ENCODE measurements around the gene ROBO1. TPM values are rescaled to one million over a fixed set of nuclear protein-coding genes. Genes with fewer than 3 reads are reported as not detected.

Gene ROBO1
- 20.8 and 66.6 TPM in 2 replicates for total RNA-seq

DNA sequence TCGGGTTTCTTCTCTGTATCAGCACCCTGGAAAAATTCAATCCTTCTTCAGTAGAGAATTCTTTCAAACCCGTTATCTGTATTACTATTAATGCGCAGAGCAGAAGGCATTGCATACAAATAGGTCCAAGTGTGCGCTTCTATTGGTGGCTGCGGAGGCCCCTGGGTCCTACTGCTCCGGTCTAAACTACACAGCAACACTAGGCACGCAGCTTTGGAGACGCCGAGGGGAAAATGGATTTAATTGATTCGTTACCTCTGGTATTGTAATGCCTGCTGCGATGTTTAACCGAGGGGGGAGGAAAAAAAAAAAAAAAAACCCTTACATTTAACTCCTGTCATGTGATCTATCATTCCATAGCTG, at the start of gene ROBO1:
Gene ROBO1 (minus strand): TSS at position 94 of the 363 bp plus-strand sequence.
- Histone ChIP-seq H3K4me3 (ENCODE audit: low read depth, low read length) (no peak within 1 kb of the TSS), H3K36me3 (ENCODE audit: control insufficient read depth, insufficient read depth, low read length) (no peaks in the 10 kb centered on the region), H3K27me3 (ENCODE audit: control insufficient read depth, insufficient read depth, low read length) (peaks cover 17% of the 10 kb centered on the region)
- DNase-seq (ENCODE audit: low read depth), result no peak
- TF ChIP-seq, protein P1, sequence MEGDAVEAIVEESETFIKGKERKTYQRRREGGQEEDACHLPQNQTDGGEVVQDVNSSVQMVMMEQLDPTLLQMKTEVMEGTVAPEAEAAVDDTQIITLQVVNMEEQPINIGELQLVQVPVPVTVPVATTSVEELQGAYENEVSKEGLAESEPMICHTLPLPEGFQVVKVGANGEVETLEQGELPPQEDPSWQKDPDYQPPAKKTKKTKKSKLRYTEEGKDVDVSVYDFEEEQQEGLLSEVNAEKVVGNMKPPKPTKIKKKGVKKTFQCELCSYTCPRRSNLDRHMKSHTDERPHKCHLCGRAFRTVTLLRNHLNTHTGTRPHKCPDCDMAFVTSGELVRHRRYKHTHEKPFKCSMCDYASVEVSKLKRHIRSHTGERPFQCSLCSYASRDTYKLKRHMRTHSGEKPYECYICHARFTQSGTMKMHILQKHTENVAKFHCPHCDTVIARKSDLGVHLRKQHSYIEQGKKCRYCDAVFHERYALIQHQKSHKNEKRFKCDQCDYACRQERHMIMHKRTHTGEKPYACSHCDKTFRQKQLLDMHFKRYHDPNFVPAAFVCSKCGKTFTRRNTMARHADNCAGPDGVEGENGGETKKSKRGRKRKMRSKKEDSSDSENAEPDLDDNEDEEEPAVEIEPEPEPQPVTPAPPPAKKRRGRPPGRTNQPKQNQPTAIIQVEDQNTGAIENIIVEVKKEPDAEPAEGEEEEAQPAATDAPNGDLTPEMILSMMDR (IDR thresholded peaks at IDR 0.05; ENCODE audit: insufficient read depth, low read length, severe bottlenecking), result no peak
- FAIRE-seq, result no peak

DNA sequence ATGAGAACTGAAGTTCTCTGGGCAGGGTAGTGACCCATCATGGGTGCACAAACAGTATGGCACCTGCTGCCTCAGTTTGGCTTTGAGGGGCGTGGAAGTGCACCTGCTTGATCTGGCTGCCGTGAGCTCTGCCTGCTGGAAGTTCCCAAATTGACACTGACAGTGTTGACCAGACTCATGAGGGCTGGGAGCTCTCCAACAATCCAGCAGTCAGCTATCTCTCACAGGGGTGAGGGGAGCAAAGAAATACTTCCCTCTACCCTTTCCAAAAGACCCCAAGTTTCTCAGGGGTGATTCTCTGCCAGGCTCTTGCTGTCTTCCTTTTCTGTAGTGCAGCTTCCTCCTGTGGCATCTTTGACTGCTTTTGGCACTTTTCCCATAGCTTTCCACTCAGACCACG, 49.4 kb upstream of the ROBO1 start:
- DNase-seq (ENCODE audit: low read depth) (no peak), FAIRE-seq (peak; percentile 68)
- Histone ChIP-seq H3K27me3 (ENCODE audit: control insufficient read depth, insufficient read depth, low read length) (no peaks in the 10 kb centered on the region), H3K36me3 (ENCODE audit: control insufficient read depth, insufficient read depth, low read length) (no peaks in the 10 kb centered on the region), H3K4me3 (ENCODE audit: low read depth, low read length) (no peak overlapping the region)
- TF ChIP-seq, protein P1 (IDR thresholded peaks at IDR 0.05; ENCODE audit: insufficient read depth, low read length, severe bottlenecking), result no peak

DNA sequence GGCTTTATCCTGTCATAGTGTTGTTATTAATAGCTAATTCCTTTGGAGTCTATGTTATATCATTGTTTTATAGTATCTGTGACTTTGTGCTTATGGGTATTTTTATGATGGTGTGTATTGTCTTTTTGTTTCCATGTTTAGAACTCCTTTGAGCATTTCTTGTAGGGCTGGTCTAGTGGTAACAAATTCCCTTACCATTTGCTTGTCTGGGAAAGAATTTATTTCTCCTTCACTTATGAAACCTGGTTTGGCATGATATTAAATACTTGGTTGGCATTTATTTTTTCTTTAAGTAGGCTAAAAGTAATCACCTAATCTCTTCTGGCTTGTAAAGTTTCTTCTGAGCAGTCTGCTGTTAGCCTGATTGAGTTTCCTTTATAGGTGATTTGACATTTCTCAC, 47.7 kb upstream of the ROBO1 start:
- DNase-seq (ENCODE audit: low read depth) (no peak), FAIRE-seq (no peak)
- Histone ChIP-seq H3K36me3 (ENCODE audit: control insufficient read depth, insufficient read depth, low read length) (no peaks in the 10 kb centered on the region), H3K4me3 (ENCODE audit: low read depth, low read length) (no peak overlapping the region), H3K27me3 (ENCODE audit: control insufficient read depth, insufficient read depth, low read length) (no peaks in the 10 kb centered on the region)
- TF ChIP-seq, protein P1 (IDR thresholded peaks at IDR 0.05; ENCODE audit: insufficient read depth, low read length, severe bottlenecking), result no peak

DNA sequence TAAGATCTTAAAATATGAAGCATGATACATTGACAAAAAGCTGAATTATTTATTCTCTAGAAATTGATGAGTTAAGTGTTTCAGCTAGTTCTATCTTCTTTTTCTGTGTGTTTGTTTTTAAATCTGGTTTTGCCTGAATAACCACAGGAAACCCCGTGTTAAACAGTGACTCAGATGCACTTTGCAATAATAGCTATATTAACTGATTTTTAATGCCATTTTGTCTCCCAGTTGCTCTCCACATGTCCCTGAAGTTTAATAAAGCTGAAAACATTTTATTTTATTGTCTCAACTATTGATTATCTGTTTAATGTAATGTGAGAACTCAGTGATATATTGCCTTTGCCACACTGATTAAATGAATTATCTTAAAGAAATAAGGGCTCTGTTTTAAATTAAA, 42.8 kb upstream of the ROBO1 start:
- H3K27me3 ChIP-seq (ENCODE audit: control insufficient read depth, insufficient read depth, low read length), result no peaks in the 10 kb centered on the region
- no peak for FAIRE-seq
- H3K4me3 ChIP-seq (ENCODE audit: low read depth, low read length), result no peak overlapping the region
- H3K36me3 ChIP-seq (ENCODE audit: control insufficient read depth, insufficient read depth, low read length), result no peaks in the 10 kb centered on the region
- TF ChIP-seq, protein P1 (IDR thresholded peaks at IDR 0.05; ENCODE audit: insufficient read depth, low read length, severe bottlenecking), result no peak
- no peak for DNase-seq (ENCODE audit: low read depth)

DNA sequence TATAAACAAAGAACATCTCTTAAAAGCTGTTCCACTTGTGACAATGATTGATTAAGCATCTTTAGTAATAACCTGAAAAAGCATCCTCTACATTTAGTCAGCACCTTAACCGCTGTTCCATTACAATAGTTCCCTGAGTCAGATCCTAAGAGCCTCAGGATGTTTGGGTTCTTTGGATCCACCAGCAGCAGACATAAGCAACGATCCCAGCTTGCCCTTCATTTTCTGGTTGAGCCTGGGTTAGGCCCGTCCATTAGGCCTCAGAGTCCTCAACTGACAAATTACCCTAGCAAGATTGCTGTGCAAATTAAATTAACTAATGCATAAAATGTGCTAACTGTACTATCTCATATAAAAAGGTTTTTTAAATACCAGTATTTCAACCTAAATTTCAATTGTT, 42.3 kb upstream of the ROBO1 start:
- Histone ChIP-seq H3K27me3 (ENCODE audit: control insufficient read depth, insufficient read depth, low read length) (no peaks in the 10 kb centered on the region), H3K4me3 (ENCODE audit: low read depth, low read length) (no peak overlapping the region), H3K36me3 (ENCODE audit: control insufficient read depth, insufficient read depth, low read length) (no peaks in the 10 kb centered on the region)
- TF ChIP-seq, protein P1 (IDR thresholded peaks at IDR 0.05; ENCODE audit: insufficient read depth, low read length, severe bottlenecking), result no peak
- FAIRE-seq, result no peak
- DNase-seq (ENCODE audit: low read depth), result no peak

DNA sequence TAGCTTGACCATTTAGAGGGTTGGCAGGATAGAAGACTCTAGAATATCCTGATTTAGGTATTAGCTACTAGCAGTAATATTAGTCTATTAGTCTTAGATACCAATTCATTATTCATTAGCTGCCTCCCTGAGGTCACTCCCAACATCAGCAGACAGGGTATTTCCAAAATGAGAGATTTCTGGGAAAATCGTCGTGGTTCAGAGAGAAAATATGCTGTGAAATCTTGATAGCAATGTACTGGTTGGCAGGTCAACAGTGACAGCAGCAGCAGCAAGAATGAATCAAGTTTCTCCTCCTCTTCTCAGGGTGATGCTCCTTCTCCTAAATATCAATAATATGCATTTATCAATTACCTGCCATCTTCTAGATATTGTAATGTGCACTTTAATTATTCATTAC, 41.3 kb upstream of the ROBO1 start:
- no peaks in the 10 kb centered on the region for H3K27me3 ChIP-seq (ENCODE audit: control insufficient read depth, insufficient read depth, low read length)
- TF ChIP-seq, protein P1 (IDR thresholded peaks at IDR 0.05; ENCODE audit: insufficient read depth, low read length, severe bottlenecking), result no peak
- FAIRE-seq (no peak), DNase-seq (ENCODE audit: low read depth) (no peak)
- H3K36me3 ChIP-seq (ENCODE audit: control insufficient read depth, insufficient read depth, low read length), result no peaks in the 10 kb centered on the region
- no peak overlapping the region for H3K4me3 ChIP-seq (ENCODE audit: low read depth, low read length)

Data from bronchial epithelial cell (primary cell).